GM23338 (cell line): ENCODE data around the gene PRIMPOL. TPM values are rescaled to one million over a fixed set of nuclear protein-coding genes. Genes with fewer than 3 reads are reported as not detected.

Experiments
- ATAC-seq: fragments of 200-7000 bp; cut with Tn5 transposase; 3 replicates; pipeline ENCODE4 v1.9.1; 2020
- DNase-seq: peaks from one replicate; pipeline ENCODE4 v3.0.0-alpha.2; 2015; ENCODE audit warnings: low spot score
- H2AFZ ChIP-seq: fragments of 200-600 bp; sonication (generic); 2 replicates; pipeline ENCODE4 v1.8.0; 2016; ENCODE audit warnings: antibody characterized with exemption, mild to moderate bottlenecking, moderate library complexity
- H3F3A ChIP-seq: fragments of 200-600 bp; sonication (generic); replicated peaks from 2 replicates; pipeline ENCODE4 v1.8.0; 2017; ENCODE audit warnings: antibody characterized with exemption, mixed run types, low read depth
- H3K27ac ChIP-seq: fragments of 200-600 bp; sonication (generic); 2 replicates; pipeline ENCODE4 v1.6.1; 2016; ENCODE audit warnings: low read depth
- H3K27me3 ChIP-seq: fragments of 200-600 bp; sonication (generic); 2 replicates; pipeline ENCODE4 v1.8.0; 2016; ENCODE audit warnings: mild to moderate bottlenecking, mixed run types, moderate library complexity; ENCODE audit not compliant: insufficient read depth
- H3K36me3 ChIP-seq: fragments of 200-600 bp; sonication (generic); 2 replicates; pipeline ENCODE4 v1.8.0; 2016; ENCODE audit warnings: mild to moderate bottlenecking; ENCODE audit not compliant: insufficient read depth
- H3K4me1 ChIP-seq: fragments of 200-600 bp; sonication (generic); 2 replicates; pipeline ENCODE4 v1.8.0; 2016; ENCODE audit warnings: mild to moderate bottlenecking, moderate library complexity; ENCODE audit not compliant: insufficient read depth
- H3K4me2 ChIP-seq: fragments of 200-600 bp; sonication (generic); 2 replicates; pipeline ENCODE4 v1.7.1; 2017; ENCODE audit warnings: mixed run types
- H3K4me3 ChIP-seq: fragments of 200-600 bp; sonication (generic); 2 replicates; pipeline ENCODE4 v1.6.1; 2016; ENCODE audit warnings: mixed run types
- H3K79me2 ChIP-seq: fragments of 200-600 bp; sonication (generic); replicated peaks from 2 replicates; pipeline ENCODE4 v1.8.0; 2017; ENCODE audit warnings: mild to moderate bottlenecking; ENCODE audit not compliant: insufficient read depth
- H3K9me2 ChIP-seq: fragments of 200-600 bp; sonication (generic); 2 replicates; pipeline ENCODE4 v1.8.0; 2017; ENCODE audit not compliant: insufficient read depth
- H4K20me1 ChIP-seq: fragments of 200-600 bp; sonication (generic); replicated peaks from 2 replicates; pipeline ENCODE4 v1.8.0; 2017; ENCODE audit warnings: mild to moderate bottlenecking; ENCODE audit not compliant: insufficient read depth
- H3K27ac Mint-ChIP-seq: 2 replicates; pipeline ENCODE4 v1.8.0; 2020; ENCODE audit warnings: inconsistent platforms, mild to moderate bottlenecking, moderate library complexity, mixed read lengths
- H3K27me3 Mint-ChIP-seq: 3 replicates; pipeline ENCODE4 v1.8.0; 2022; ENCODE audit warnings: low read depth, mild to moderate bottlenecking, moderate library complexity, mixed read lengths, inconsistent platforms; ENCODE audit not compliant: insufficient read depth, poor library complexity
- H3K36me3 Mint-ChIP-seq: 3 replicates; pipeline ENCODE4 v1.8.0; 2021; ENCODE audit warnings: low read depth, mild to moderate bottlenecking, inconsistent platforms, moderate library complexity, mixed read lengths
- H3K4me1 Mint-ChIP-seq: 3 replicates; pipeline ENCODE4 v1.8.0; 2020; ENCODE audit warnings: mild to moderate bottlenecking, inconsistent platforms, mixed read lengths
- H3K4me3 Mint-ChIP-seq: 3 replicates; pipeline ENCODE4 v1.8.0; 2021; ENCODE audit warnings: moderate library complexity, mild to moderate bottlenecking, inconsistent platforms, mixed read lengths
- H3K9me3 Mint-ChIP-seq: 3 replicates; pipeline ENCODE4 v1.8.0; 2020; ENCODE audit warnings: moderate library complexity, mild to moderate bottlenecking, inconsistent platforms, mixed read lengths
- CTCF ChIP-seq, 2 experiments: fragments of 200-600 bp in 1 of 2; sonication (generic) in 1 of 2; conservative IDR thresholded peaks; 2 replicates each; pipeline versions ENCODE4 v1.5.1 to v1.6.1; 2016 to 2017; ENCODE audit warnings: antibody characterized with exemption in 2 of 2, low read depth in 2 of 2, mild to moderate bottlenecking in 2 of 2, moderate library complexity in 1 of 2
- ETS1 ChIP-seq: IDR thresholded peaks from 2 replicates; pipeline ENCODE4 v1.6.1; 2016; ENCODE audit warnings: antibody characterized with exemption
- EZH2phosphoT487 ChIP-seq: fragments of 200-600 bp; sonication (generic); IDR thresholded peaks from one replicate; pipeline ENCODE4 v1.8.1; 2018; ENCODE audit warnings: antibody characterized with exemption; ENCODE audit not compliant: unreplicated experiment
- JUNB ChIP-seq: IDR thresholded peaks from one replicate; pipeline ENCODE4 v1.6.1; 2016; ENCODE audit warnings: antibody characterized with exemption; ENCODE audit not compliant: unreplicated experiment
- NANOG ChIP-seq: IDR thresholded peaks from 2 replicates; pipeline ENCODE4 v1.6.1; 2016; ENCODE audit warnings: antibody characterized with exemption, borderline replicate concordance
- POLR2AphosphoS5 ChIP-seq: IDR thresholded peaks from 2 replicates; pipeline ENCODE4 v1.6.1; 2016; ENCODE audit warnings: antibody characterized with exemption, low read depth
- REST ChIP-seq: IDR thresholded peaks from one replicate; pipeline ENCODE4 v1.6.1; 2018; ENCODE audit warnings: antibody characterized with exemption; ENCODE audit not compliant: unreplicated experiment
- STAT1 ChIP-seq: IDR thresholded peaks from one replicate; pipeline ENCODE4 v1.6.1; 2016; ENCODE audit warnings: antibody characterized with exemption; ENCODE audit not compliant: unreplicated experiment
- ZNF114 ChIP-seq: fragments of 250-450 bp; sonication (Bioruptor Pico); IDR thresholded peaks from 2 replicates; pipeline ENCODE4 v1.5.0; 2020; ENCODE audit warnings: mild to moderate bottlenecking, moderate library complexity
- ZNF331 ChIP-seq: fragments of 250-450 bp; sonication (Bioruptor Pico); IDR thresholded peaks from 2 replicates; pipeline ENCODE4 v1.5.0; 2020; ENCODE audit warnings: low read depth, mild to moderate bottlenecking, moderate library complexity
- polyA plus RNA-seq: library from polyadenylated mRNA; unstranded; fragments of >200 nt; fragmentation: Nextera tagmentation; extraction: Ambion mirVana; gene quantifications from 2 replicates; pipeline ENCODE4 v1.2.1, GENCODE V29; 2016
- total RNA-seq: library from RNA; depleted of rRNA; stranded (reverse); fragments of >200 nt; shearing (Covaris generic); gene quantifications from 2 replicates; pipeline ENCODE4 v1.2.3, GENCODE V29; 2014

Gene PRIMPOL
- total and polyA plus RNA-seq, 2 experiments from 2014 or later: 3.5 to 9.6 TPM

GRCh38 chr4:184636897-184637296 is 12.6 kb upstream of the PRIMPOL start (continued):
- TF ChIP-seq REST: no peak
- TF ChIP-seq STAT1: no peak
- TF ChIP-seq POLR2AphosphoS5: no peak
- no peak for TF ChIP-seq CTCF (conservative IDR thresholded peaks at IDR 0.05; ENCODE audit: low read depth in 2 of 2)
- no peak for TF ChIP-seq JUNB
- no peak for TF ChIP-seq EZH2phosphoT487
- TF ChIP-seq ETS1: no peak
- TF ChIP-seq ZNF331 (CRISPR knock-in tag): no peak
- TF ChIP-seq NANOG: no peak

GRCh38 chr4:184641022-184641421 is 8.5 kb upstream of the PRIMPOL start:
- H3K27me3 ChIP-seq: no peaks in the 10 kb centered on the region
- H3K27me3 Mint-ChIP-seq: peaks cover 2% of the 10 kb centered on the region
- H3K4me1 ChIP-seq: peaks cover 26% of the 10 kb centered on the region
- peaks cover 25% of the 10 kb centered on the region for H4K20me1 ChIP-seq
- TF ChIP-seq ZNF114 (CRISPR knock-in tag): no peak
- no peak for TF ChIP-seq ETS1
- no peak for TF ChIP-seq NANOG
- no peak for ATAC-seq
- no peaks in the 10 kb centered on the region for H3F3A ChIP-seq
- H3K4me2 ChIP-seq: no peak overlapping the region
- H3K9me3 Mint-ChIP-seq: no peaks in the 10 kb centered on the region
- H3K9me2 ChIP-seq: no peaks in the 10 kb centered on the region
- H2AFZ ChIP-seq: no peak overlapping the region
- H3K79me2 ChIP-seq: peaks cover 90% of the 10 kb centered on the region
- DNase-seq: no peak
- no peak overlapping the region for H3K27ac ChIP-seq
- no peak overlapping the region for H3K4me3 ChIP-seq
- peaks cover 47% of the 10 kb centered on the region for H3K4me1 Mint-ChIP-seq
- H3K27ac Mint-ChIP-seq: no peak overlapping the region
- peaks cover 56% of the 10 kb centered on the region for H3K36me3 Mint-ChIP-seq
- no peak overlapping the region for H3K4me3 Mint-ChIP-seq
- H3K36me3 ChIP-seq: peaks cover 5% of the 10 kb centered on the region; the same call in 1 of the 2 replicates
